ENCODE data around the gene CXCL9. TPM values are rescaled to one million over a fixed set of nuclear protein-coding genes. Genes with fewer than 3 reads are reported as not detected.
"Not testable (repeated sequence)": the region's sequence is repeated elsewhere in the genome, so short reads cannot be mapped to it uniquely, and the experiment has no call there.

Gene CXCL9
- under 1 TPM in 3 of 4 donors, not detected in 1; 0.19 to 0.48 (median 0.34) TPM for total RNA-seq

GRCh38 chr4:76007089-76007862, at the start of gene CXCL9:
Gene CXCL9 (minus strand): TSS chr4:76007509. CDS start chr4:76007449, 60 bp downstream.
- no peaks in the 10 kb centered on the region for H3K9me3 ChIP-seq
- H3K27me3 ChIP-seq = no peaks in the 10 kb centered on the region
- H3K4me3 ChIP-seq = no peak within 1 kb of the TSS
- DNase-seq (ENCODE audit: low spot score in 2 of 2) = no peak
- TF ChIP-seq EP300 (IDR thresholded peaks at IDR 0.05) (no peak), CTCF (IDR thresholded peaks at IDR 0.05) (no peak), POLR2A (IDR thresholded peaks at IDR 0.05) (no peak), POLR2AphosphoS5 (IDR thresholded peaks at IDR 0.05) (no peak)
- no peak within 1 kb of the TSS for H3K27ac ChIP-seq
- WGBS = 59% methylated on average over 1 of the region's 1 CpG
- H3K36me3 ChIP-seq = no peaks in the 10 kb centered on the region
- peaks cover 9% of the 10 kb centered on the region for H3K4me1 ChIP-seq

- no peaks in the 10 kb centered on the region for H3K27me3 ChIP-seq
- no peaks in the 10 kb centered on the region for H3K9me3 ChIP-seq
- no peaks in the 10 kb centered on the region for H3K4me1 ChIP-seq
- H3K4me3 ChIP-seq = no peak overlapping the region
- no peak overlapping the region for H3K27ac ChIP-seq
- WGBS = 39% methylated on average over 2 of the region's 2 CpGs
- TF ChIP-seq CTCF (IDR thresholded peaks at IDR 0.05) = no peak
- TF ChIP-seq POLR2A (IDR thresholded peaks at IDR 0.05) = no peak
- TF ChIP-seq EP300 (IDR thresholded peaks at IDR 0.05) = no peak
- no peak for TF ChIP-seq POLR2AphosphoS5 (IDR thresholded peaks at IDR 0.05)
- H3K36me3 ChIP-seq = no peaks in the 10 kb centered on the region
- DNase-seq (ENCODE audit: low spot score in 2 of 2) = no peak
These were observed 48.1 kb upstream of the CXCL9 start for GRCh38 chr4:76055421-76055820.

GRCh38 chr4:76055016-76055415, 47.7 kb upstream of the CXCL9 start:
- Histone ChIP-seq H3K9me3 (no peaks in the 10 kb centered on the region), H3K4me1 (no peaks in the 10 kb centered on the region), H3K27ac (no peak overlapping the region), H3K27me3 (no peaks in the 10 kb centered on the region), H3K4me3 (no peak overlapping the region), H3K36me3 (no peaks in the 10 kb centered on the region)
- TF ChIP-seq POLR2A (IDR thresholded peaks at IDR 0.05) = no peak
- TF ChIP-seq CTCF (IDR thresholded peaks at IDR 0.05) = no peak
- no peak for TF ChIP-seq EP300 (IDR thresholded peaks at IDR 0.05)
- TF ChIP-seq POLR2AphosphoS5 (IDR thresholded peaks at IDR 0.05) = no peak
- WGBS = 76% methylated on average over 2 of the region's 2 CpGs
- DNase-seq (ENCODE audit: low spot score in 2 of 2) = no peak

GRCh38 chr4:76053730-76054129, 46.4 kb upstream of the CXCL9 start:
- whole genome bisulfite sequencing = 40% methylated on average over 4 of the region's 4 CpGs
- DNase-seq (ENCODE audit: low spot score in 2 of 2) = no peak
- no peak overlapping the region for H3K4me3 ChIP-seq
- H3K36me3 ChIP-seq = no peaks in the 10 kb centered on the region
- H3K27ac ChIP-seq = no peak overlapping the region
- no peak for TF ChIP-seq POLR2AphosphoS5 (IDR thresholded peaks at IDR 0.05)
- TF ChIP-seq POLR2A (IDR thresholded peaks at IDR 0.05) = no peak
- no peak for TF ChIP-seq EP300 (IDR thresholded peaks at IDR 0.05)
- TF ChIP-seq CTCF (IDR thresholded peaks at IDR 0.05) = no peak
- H3K4me1 ChIP-seq = no peaks in the 10 kb centered on the region
- no peaks in the 10 kb centered on the region for H3K9me3 ChIP-seq
- no peaks in the 10 kb centered on the region for H3K27me3 ChIP-seq

- not testable (repeated sequence) for DNase-seq (ENCODE audit: low spot score in 2 of 2); H3K4me1 ChIP-seq; H3K36me3 ChIP-seq; H3K27me3 ChIP-seq; H3K9me3 ChIP-seq; H3K27ac ChIP-seq; H3K4me3 ChIP-seq
- WGBS = no CpG with 5 or more reads among the region's 27 CpGs
These were observed 43.3 kb upstream of the CXCL9 start for GRCh38 chr4:76050560-76051050.

GRCh38 chr4:76049860-76050416, 42.6 kb upstream of the CXCL9 start:
- not testable (repeated sequence) for H3K27ac ChIP-seq; H3K27me3 ChIP-seq; H3K9me3 ChIP-seq; H3K4me1 ChIP-seq; H3K36me3 ChIP-seq; H3K4me3 ChIP-seq; DNase-seq (ENCODE audit: low spot score in 2 of 2)
- 88% methylated on average over 16 of the region's 17 CpGs for WGBS

GRCh38 chr4:76044686-76045085, 37.4 kb upstream of the CXCL9 start:
- not testable (repeated sequence) for H3K27ac ChIP-seq; H3K4me1 ChIP-seq; H3K4me3 ChIP-seq; H3K36me3 ChIP-seq; H3K27me3 ChIP-seq; H3K9me3 ChIP-seq; DNase-seq (ENCODE audit: low spot score in 2 of 2)
- WGBS = 81% methylated on average over 4 of the region's 4 CpGs

- H3K27me3 ChIP-seq; DNase-seq (ENCODE audit: low spot score in 2 of 2); H3K4me1 ChIP-seq; H3K36me3 ChIP-seq; H3K4me3 ChIP-seq; H3K9me3 ChIP-seq; H3K27ac ChIP-seq: not testable (repeated sequence)
- WGBS = 95% methylated on average over 4 of the region's 18 CpGs
These were observed 36.0 kb upstream of the CXCL9 start for GRCh38 chr4:76043306-76043705.
